GM21423 (cell line): ENCODE measurements around the gene SMIM1.

Source experiments
- ATAC-seq: cut with Tn5 transposase; IDR thresholded peaks from one replicate; pipeline ENCODE4 v1.9.1; 2021; ENCODE audit warnings: mild to moderate bottlenecking, moderate library complexity; ENCODE audit not compliant: unreplicated experiment

The SMIM1 gene, protein sequence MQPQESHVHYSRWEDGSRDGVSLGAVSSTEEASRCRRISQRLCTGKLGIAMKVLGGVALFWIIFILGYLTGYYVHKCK

DNA sequence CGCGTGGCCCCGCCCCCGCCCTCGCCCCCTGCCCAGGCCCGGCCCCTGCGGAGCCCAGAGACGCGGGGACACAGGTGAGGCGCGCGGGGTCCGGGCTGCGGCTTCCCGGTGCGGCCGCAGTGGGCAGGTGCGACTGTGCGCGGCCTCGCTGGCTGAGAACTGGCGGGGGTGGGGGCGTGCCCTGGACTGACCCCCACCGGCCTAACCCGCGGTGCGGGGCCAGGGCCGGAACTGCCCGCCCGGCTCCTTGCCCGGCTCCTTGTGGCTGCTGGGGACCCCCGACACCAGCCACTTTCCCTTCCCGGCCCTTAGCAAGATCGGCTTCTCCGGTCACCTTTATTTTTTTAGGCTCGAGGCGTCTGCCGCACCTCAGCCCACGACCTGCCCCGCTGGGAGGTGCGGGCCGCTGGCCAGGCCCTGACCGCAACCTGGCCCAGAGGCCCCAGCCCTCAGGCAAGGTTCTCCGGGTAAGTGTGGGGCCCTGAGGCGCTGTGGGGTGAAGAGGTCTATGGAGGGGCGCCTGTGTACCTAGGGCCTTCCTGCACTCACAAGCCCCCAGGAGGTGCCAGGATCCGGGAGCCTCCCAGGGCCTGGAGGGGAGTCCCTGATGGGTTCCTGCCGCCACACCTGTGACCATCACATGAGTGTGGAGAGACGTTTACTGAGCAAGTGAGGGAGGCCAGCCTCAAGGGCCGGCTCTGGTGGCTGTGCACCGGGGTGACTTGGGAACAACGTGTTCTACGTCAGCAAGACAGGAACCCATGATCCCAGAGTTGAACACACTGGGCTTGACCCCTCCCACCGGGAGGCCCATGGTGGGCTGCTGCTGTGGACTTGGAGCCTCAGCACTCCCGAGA is at the start of gene SMIM1:
Gene SMIM1, plus strand, starts transcription at position 35 of the 857 bp plus-strand sequence. CDS start 2,625 bp downstream, outside the sequence.
- peak; percentile 21 for ATAC-seq

DNA sequence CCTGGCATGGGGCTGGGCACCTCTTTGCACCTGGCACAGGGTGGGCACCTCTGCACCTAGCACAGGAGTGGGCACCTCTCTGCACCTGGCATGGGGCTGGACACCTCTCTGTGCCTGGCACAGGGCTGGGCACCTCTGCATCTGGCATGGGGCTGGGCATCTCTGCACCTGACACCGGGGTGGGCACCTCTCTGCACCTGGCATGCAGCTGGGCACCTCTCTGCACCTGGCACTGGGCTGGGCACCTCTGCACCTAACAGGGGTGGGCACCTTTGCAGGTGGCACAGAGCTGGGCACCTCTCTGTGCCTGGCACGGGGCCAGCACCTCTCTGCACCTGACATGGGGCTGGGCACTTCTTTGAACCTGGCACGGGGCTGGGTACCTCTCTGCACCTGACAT is 49.7 kb upstream of the SMIM1 start:
- no peak for ATAC-seq

DNA sequence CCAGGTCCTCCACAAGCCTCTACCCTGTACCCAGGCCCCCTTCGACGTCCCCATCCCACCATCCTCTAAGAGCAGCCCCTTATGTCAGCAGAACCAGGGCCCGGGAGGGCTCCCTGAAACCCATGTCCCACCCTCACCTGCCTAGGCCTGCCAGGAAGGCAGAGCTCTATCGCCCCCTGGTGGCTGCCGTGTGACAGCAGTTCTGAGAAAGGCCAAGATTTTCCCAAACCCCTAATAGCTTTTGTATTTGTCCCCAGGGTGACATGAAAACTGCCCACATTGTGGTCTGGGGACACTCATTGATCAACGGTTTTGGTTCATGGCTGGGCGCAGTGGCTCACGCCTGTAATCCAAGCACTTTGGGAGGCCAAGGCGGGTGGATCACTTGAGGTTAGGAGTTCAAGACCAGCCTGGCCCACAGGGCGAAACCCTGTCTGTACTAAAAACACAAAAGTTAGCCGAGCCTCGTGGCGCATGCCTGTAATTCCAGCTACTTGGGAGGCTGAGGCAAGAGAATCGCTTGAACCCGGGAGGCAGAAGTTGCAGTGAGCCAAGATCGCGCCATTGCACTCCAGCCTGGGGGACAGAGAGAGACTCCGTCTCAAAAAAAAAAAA is 48.0 kb upstream of the SMIM1 start:
- peak; percentile 58 for ATAC-seq

DNA sequence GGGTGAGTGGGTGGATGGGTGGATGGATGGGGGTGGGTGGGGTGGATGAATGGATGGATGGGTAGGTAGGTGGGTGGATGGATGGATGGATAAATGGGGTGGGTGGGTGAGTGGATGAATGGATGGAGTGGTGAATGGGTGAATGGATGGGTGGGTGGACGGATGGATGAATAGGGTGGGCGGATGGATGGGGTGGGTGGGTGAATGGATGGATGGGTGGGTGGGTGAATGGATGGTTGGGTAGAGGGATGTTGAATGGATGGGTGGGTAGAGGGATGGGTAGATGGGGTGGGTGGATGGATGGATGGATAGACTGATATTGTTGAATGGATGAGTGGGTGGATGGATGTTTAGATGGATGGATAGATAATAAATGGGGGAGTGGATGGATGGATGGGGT is 47.2 kb upstream of the SMIM1 start:
- ATAC-seq = no peak

DNA sequence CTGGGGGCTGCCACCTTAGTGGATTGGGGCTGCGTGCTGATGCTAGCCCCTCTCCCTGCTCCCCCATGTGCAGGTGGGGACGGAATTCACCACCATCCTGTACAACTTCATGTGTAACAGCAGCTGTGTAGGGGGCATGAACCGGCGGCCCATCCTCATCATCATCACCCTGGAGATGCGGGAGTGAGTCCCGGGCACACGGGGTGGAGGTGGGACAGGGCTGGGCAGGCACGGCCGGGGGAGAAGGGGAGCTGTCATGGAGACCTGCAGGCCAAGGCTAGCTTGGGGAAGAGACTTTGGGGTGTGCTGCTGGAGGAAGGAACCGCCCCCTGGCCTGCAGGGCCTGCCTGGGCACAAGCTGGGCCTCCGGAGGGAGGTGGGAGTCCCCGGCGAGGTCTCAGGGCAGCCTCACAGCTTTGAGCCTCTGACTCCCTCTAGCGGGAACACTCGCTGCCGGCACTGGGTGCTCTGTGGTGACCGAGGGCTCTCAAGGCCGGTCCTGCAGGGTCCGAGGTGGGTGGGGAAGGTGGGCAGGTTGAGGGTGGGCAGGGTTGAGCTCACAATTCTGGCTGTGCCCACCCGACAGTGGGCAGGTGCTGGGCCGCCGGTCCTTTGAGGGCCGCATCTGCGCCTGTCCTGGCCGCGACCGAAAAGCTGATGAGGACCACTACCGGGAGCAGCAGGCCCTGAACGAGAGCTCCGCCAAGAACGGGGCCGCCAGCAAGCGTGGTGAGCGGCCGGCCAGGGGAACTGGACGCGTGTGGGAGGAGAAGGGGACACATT is 45.3 kb upstream of the SMIM1 start:
- no peak for ATAC-seq

DNA sequence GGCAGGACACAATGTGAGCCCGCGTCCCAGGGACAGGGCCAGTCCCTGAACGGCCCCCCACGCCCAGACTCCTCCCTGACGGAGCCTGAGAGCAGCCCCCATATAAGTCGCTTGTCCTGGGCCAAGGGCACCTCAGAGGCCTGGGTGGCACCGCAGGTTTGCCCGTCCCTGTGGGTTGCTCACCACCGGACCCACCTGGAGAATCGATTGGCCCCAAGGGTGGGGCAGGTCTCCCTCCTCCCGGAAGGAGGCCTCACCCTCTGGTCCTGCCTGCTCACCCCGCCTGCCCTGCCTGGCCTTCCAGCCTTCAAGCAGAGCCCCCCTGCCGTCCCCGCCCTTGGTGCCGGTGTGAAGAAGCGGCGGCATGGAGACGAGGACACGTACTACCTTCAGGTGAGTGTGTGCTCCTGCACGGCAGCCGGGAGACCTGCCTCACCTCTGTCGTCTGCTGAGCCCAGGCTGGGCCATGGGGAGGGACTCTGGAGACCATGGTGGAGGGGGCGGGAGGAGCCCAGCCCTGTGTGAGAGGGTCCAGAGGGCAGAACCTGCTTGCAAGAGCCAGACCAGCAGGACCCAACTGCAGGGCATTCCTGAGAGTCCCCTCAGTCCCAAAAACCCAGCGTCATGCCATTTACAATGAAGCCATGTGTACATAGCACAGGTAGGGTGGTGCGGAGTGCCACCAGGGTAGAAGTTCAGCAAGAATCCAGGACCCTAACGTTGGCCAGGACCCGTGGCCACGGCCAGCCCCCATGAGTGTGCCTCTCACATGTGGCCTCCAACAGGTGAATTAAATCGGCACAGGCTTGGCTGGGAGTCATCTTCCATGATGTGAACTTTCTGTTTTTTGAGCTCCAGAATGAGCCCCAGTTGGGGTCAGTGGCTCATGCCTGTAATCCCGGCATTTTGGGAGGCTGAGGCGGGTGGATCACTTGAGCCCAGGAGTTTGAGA is 44.4 kb upstream of the SMIM1 start:
- no peak for ATAC-seq

DNA sequence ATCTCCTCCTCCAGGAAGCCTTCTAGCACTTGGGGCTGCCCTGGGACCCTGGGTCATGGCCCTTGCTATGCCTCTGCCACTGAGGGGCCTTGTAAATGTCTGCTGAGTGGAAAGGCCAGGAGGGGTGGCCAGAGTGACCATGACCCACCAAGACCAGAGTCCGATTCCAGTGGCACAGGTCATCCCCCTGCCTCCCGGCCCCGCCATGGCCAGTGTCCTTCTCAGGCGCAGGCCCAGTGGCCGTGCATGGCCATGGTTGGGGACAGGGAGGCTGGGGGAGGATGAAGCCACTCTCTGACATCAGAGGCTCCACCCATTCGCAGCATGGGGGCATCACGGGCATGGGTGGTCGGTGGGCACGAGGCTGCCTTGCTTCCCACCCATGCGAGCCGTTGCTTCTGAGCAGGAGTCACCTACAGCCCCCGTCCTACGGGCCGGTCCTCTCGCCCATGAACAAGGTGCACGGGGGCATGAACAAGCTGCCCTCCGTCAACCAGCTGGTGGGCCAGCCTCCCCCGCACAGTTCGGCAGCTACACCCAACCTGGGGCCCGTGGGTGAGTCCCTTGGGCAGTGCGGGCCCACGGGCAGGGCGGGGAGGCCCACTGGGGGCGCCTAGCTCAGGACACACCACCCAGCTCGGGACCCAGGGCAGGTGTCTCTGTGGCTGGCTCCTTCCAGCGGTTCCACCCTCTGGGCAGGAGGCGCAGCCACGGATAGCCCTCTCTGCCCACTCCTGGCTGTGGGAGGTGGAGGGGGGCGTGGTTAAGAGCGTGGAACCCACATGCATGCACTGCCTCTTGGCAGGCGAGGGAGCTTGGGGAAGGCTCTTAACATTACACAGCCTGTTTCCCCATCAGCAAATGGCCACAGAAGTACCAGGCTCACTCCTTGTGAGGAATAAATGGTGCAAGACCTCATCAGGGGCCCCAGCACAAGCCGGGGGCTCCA is 42.7 kb upstream of the SMIM1 start:
- ATAC-seq = no peak

DNA sequence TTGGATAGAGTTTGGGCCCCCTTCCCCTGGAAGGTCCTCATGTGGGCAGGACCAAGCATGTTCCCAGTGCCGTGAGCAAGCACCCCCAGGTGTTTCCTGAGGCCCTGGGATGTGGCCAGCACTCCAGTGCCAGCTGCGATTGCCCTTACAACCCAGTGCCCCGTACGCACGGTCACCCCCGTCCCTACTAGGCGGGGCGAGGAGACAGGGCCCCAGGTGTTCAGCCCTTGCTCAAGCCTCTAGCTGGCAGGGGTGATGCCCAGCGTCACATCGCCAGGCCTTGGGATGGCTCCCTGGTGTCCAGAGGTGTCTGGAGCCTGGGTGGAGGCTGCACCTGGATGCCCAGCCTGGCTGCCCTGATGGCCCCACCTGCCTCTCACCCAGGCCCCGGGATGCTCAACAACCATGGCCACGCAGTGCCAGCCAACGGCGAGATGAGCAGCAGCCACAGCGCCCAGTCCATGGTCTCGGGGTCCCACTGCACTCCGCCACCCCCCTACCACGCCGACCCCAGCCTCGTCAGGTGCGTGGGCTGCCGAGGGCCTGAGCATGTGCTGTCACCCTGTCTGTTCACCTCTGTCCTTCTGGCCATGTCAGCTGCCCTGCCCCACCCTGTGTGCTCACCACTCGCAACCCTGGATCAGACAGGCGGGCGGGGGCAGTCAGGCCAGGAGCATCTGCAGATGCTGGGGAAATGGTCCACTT is 41.9 kb upstream of the SMIM1 start:
- no peak for ATAC-seq

DNA sequence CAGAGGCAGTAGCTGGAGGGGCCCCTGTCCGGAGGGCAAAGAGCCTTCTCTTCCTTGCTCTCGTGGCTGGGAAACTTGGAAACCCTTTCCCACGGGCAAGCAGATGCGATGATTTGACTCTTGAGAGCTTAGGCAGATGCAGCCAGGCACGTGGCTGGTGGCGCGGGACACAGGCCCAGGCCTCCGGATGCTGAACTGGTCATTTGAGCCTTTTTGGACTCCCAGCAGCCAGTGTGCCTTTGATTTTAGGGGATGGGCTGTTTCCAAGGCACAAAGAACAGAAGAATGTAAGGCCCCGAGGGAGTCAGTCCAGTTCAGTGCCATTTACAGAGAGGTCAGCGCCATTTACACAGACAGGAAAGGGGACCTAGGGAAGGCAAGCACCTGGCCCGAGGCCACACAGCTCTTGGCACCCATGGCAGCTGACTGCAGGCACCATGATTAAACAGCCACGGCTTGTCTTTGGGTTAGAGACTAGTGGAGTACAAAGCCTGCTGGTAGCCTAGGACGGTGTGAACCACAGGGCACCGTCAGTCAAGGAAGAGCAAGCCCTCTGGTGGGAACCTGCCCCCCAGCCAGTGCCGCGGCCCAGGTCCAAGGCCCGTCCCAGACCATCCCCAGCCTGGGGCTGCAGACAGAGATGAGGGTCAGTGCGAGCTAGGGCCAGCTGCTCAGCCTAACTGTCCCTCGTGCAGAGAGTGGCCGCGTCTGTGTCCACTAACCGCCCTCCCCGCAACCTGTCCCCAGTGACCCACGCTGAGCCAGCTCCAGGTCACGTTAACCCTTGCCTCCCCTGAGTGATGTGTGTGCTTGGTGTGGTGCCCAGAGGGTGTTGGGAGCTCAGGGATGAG is 40.7 kb upstream of the SMIM1 start:
- ATAC-seq = no peak

DNA sequence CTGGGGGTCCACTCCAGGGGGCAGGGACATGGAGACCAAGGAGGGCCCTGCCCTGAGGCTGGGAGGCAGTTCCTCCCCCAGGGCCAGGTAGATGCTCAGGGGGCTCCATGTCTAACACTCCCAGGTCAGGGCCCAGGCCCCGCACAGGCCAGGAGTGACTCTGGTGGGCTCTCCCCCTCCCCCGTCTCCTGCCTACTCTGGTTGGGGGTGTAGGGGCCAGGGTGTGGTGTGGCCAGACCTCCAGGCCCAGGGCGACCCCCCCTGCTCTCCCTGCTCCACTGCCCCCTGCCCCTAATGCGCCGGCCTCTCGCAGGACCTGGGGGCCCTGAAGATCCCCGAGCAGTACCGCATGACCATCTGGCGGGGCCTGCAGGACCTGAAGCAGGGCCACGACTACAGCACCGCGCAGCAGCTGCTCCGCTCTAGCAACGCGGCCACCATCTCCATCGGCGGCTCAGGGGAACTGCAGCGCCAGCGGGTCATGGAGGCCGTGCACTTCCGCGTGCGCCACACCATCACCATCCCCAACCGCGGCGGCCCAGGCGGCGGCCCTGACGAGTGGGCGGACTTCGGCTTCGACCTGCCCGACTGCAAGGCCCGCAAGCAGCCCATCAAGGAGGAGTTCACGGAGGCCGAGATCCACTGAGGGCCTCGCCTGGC is 40.0 kb upstream of the SMIM1 start:
- ATAC-seq = no peak

DNA sequence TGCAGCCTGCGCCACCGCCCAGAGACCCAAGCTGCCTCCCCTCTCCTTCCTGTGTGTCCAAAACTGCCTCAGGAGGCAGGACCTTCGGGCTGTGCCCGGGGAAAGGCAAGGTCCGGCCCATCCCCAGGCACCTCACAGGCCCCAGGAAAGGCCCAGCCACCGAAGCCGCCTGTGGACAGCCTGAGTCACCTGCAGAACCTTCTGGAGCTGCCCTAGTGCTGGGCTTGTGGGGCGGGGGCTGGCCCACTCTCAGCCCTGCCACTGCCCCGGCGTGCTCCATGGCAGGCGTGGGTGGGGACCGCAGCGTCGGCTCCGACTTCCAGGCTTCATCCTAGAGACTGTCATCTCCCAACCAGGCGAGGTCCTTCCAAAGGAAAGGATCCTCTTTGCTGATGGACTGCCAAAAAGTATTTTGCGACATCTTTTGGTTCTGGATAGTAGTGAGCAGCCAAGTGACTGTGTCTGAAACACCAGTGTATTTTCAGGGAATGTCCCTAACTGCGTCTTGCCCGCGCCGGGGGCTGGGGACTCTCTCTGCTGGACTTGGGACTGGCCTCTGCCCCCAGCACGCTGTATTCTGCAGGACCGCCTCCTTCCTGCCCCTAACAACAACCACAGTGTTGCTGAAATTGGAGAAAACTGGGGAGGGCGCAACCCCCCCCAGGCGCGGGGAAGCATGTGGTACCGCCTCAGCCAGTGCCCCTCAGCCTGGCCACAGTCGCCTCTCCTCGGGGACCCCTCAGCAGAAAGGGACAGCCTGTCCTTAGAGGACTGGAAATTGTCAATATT is 39.3 kb upstream of the SMIM1 start:
- ATAC-seq = no peak

DNA sequence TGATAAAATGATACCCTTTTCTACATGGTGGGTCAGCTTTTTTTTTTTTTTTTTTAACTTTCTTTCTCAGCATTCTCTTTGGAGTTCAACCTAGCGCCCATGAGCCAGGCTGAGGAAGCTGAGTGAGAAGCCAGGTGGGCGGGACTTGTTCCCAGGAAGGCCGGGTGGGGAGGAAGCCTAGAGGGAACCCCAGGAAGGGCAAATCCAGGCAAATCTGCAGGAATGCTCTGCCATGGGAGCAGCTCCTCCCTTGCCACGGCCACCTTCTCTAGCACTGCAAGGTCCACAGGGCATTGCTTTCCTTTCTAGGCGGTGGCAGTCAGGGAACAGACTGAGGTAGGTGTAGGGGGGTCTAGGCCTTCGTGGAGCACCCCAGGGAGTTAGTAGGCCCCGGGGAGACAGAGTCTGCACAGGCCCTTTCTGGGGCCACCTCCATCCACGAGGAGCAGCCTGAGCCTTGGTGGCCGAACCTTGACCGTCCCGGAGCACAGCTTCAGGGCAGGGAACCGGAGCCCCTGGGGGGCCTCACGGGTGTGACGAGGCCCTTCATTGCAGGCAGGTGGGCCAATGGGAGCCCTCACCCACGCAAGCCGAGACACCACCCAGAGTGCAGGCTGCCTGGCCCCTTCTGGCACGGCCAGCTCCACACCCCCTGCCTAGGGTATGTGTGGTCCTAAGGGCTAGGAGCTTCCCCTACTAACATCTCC is 38.5 kb upstream of the SMIM1 start:
- ATAC-seq = no peak

DNA sequence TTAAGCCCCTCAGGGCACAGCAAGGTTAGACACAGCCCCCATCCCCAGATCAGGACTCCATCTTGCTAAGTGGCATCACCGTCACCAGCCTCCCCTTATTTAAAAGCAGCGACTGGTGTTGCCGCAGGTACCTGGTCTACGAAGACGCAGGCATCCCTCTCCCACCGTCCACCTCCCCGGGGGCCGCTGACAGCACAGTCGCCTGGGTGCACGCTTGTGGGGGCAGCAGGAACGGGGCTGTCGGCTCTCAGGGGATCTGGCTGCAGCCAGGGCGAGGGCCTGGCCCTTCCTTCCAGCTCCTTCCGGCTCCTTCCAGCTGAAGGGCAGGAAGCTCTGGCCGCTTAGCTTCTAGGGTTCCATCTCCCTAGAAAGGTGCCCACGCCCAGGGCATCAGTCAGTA is 37.9 kb upstream of the SMIM1 start:
- ATAC-seq = no peak

DNA sequence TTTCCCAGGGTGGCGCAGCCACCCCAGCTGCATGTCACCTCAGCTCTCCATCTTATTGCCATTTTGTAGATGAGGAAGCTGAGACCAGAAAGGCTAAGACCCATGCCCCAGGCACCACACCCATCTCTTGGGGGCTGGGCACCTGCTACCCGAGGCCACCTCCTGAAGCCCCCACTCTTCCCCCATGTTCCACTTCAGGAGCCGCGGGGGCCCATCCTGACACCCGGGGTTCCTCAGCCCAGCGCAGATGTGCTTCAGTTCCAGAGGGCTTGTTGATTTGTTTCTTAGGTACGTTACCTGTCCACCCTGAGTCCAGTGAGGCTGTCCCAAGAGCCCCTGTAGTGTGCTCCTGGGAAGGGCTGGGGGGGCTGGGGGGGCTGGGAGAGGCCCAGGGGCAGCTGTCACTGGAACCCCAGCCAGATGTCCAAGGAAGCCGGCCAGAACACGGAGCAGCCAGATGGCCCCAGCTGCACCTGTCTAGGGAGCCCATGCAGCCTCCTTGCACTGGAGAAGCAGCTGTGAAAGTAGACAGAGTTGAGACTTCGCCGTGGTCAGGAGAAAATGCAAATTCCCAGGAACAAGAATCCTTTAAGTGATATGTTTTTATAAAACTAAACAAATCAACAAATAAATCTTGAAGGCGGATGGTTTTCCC is 37.4 kb upstream of the SMIM1 start:
- no peak for ATAC-seq

DNA sequence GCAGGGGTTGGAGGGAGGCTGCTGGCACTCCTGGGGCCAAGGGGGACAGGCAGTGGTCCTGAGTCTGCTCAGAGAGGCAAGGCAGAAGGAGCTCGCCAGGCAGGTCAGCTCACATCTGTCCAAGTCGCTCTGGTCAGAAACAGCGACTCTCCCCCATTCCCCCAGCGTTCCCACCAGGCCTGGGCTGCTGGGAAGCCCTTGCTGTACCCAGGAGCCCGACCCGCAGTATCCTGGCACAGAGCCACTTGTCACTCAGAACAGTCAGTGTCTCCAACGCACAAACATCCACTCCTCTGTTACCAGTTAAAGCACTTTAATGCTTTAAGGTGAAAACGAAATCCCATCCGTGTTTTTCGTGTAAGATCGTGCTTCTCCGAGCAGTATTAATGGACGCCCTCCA is 36.9 kb upstream of the SMIM1 start:
- no peak for ATAC-seq
